H1 (cell line): ENCODE measurements around the gene DAAM1. TPM values are rescaled to one million over a fixed set of nuclear protein-coding genes. Genes with fewer than 3 reads are reported as not detected.

Source experiments
- CTCF ChIA-PET: fragments of 300-600 bp; sonication (Branson Sonifier 250); formaldehyde crosslinking; loops from one replicate; lab custom pipeline; 2021; ENCODE audit not compliant: partially characterized antibody; lab: Charles Lee
- POLR2A ChIA-PET: fragments of 300-600 bp; sonication (Branson Sonifier 250); formaldehyde crosslinking; loops from one replicate; lab custom pipeline; 2021; ENCODE audit warnings: inconsistent platforms; ENCODE audit not compliant: partially characterized antibody; lab: Charles Lee
- DNase-seq, 2 experiments: peaks; one replicate each; pipeline versions ENCODE4 v3.0.0 to v3.0.0-alpha.2; 2010 to 2022; ENCODE audit warnings: low spot score in 2 of 2, low read depth in 1 of 2, mixed read lengths in 1 of 2
- FAIRE-seq: peaks from 2 replicates; lab custom pipeline; 2011; peaks lifted over from hg19 to GRCh38; lab: Jason Lieb, UNC
- H2AFZ ChIP-seq: 2 replicates; pipeline ENCODE4 v1.8.1; 2012; ENCODE audit warnings: low read length, inconsistent platforms
- H2AK5ac ChIP-seq: 2 replicates; pipeline ENCODE4 v1.6.1; 2013; ENCODE audit warnings: low read depth, low read length
- H2BK120ac ChIP-seq: replicated peaks from 2 replicates; pipeline ENCODE3; 2013; ENCODE audit warnings: low read depth, low read length, inconsistent platforms
- H2BK12ac ChIP-seq: 2 replicates; pipeline ENCODE4 v1.6.1; 2013; ENCODE audit warnings: low read depth, low read length
- H2BK15ac ChIP-seq: 2 replicates; pipeline ENCODE4 v1.6.1; 2013; ENCODE audit warnings: low read length
- H2BK20ac ChIP-seq: 2 replicates; pipeline ENCODE4 v1.6.1; 2013; ENCODE audit warnings: low read length
- H2BK5ac ChIP-seq: 2 replicates; pipeline ENCODE4 v1.6.1; 2013; ENCODE audit warnings: low read depth, low read length
- H3K14ac ChIP-seq: 2 replicates; pipeline ENCODE4 v1.6.1; 2013; ENCODE audit warnings: inconsistent platforms; ENCODE audit not compliant: insufficient read length
- H3K18ac ChIP-seq: 2 replicates; pipeline ENCODE4 v1.6.1; 2013; ENCODE audit warnings: low read length; ENCODE audit errors: extremely low read depth
- H3K23ac ChIP-seq: 2 replicates; pipeline ENCODE4 v1.6.1; 2013; ENCODE audit warnings: inconsistent platforms; ENCODE audit not compliant: insufficient read length
- H3K23me2 ChIP-seq: 2 replicates; pipeline ENCODE4 v1.6.1; 2013; ENCODE audit warnings: low read depth, low read length
- H3K27ac ChIP-seq: 2 replicates; pipeline ENCODE4 v1.6.1; 2011; ENCODE audit warnings: low read depth, low read length, inconsistent platforms
- H3K27me3 ChIP-seq, 4 experiments: replicated peaks in 1 of 4; 1 replicate in 1 of 4; 2 replicates in 3 of 4; pipeline versions ENCODE4 v1.6.1 to v1.8.1; 2011 to 2013; ENCODE audit warnings: low read length in 3 of 4, mild to moderate bottlenecking in 3 of 4, inconsistent platforms in 2 of 4, mixed read lengths in 2 of 4, moderate library complexity in 1 of 4; ENCODE audit not compliant: control insufficient read depth in 3 of 4, insufficient read depth in 3 of 4; ENCODE audit errors: extremely low read depth in 1 of 4
- H3K36me3 ChIP-seq, 4 experiments: 2 replicates each; pipeline versions ENCODE4 v1.6.1 to v1.8.1; 2011 to 2013; ENCODE audit warnings: mild to moderate bottlenecking in 4 of 4, low read length in 3 of 4, moderate library complexity in 2 of 4, control low read depth in 1 of 4, inconsistent platforms in 1 of 4; ENCODE audit not compliant: insufficient read depth in 4 of 4, control insufficient read depth in 2 of 4
- H3K4ac ChIP-seq: replicated peaks from 2 replicates; pipeline ENCODE3; 2013; ENCODE audit warnings: low read length, low read depth, mixed read lengths, inconsistent platforms; ENCODE audit not compliant: insufficient read length
- H3K4me1 ChIP-seq, 4 experiments: replicated peaks in 1 of 4; 1 replicate in 1 of 4; 2 replicates in 3 of 4; pipeline versions ENCODE4 v1.6.1 to v1.8.1; 2011 to 2013; ENCODE audit warnings: low read length in 3 of 4, inconsistent platforms in 2 of 4, mixed read lengths in 1 of 4; ENCODE audit not compliant: insufficient read depth in 4 of 4, control insufficient read depth in 3 of 4
- H3K4me2 ChIP-seq, 2 experiments: 2 replicates each; pipeline versions ENCODE4 v1.6.1 to v1.8.1; 2011 to 2013; ENCODE audit warnings: low read depth in 2 of 2, low read length in 2 of 2, control low read depth in 1 of 2, inconsistent platforms in 1 of 2, mild to moderate bottlenecking in 1 of 2; ENCODE audit not compliant: insufficient read depth in 1 of 2
- H3K4me3 ChIP-seq, 4 experiments: fragments of 200-600, 300-600 bp in 1 of 4; sonication (generic), shearing (Covaris generic), sonication (Bioruptor Twin) in 1 of 4; 2 replicates each; pipeline versions ENCODE4 v1.5.1 to v1.8.1; 2011 to 2016; ENCODE audit warnings: low read length in 4 of 4, low read depth in 3 of 4, control low read depth in 2 of 4, inconsistent platforms in 2 of 4, mild to moderate bottlenecking in 2 of 4, mixed read lengths in 1 of 4, moderate library complexity in 1 of 4; ENCODE audit not compliant: insufficient read depth in 2 of 4; ENCODE audit errors: extremely low read depth in 1 of 4
- H3K56ac ChIP-seq: replicated peaks from 2 replicates; pipeline ENCODE3; 2013; ENCODE audit warnings: low read depth, mild to moderate bottlenecking, mixed read lengths, low read length, inconsistent platforms; ENCODE audit not compliant: insufficient read length
- H3K79me1 ChIP-seq: 2 replicates; pipeline ENCODE4 v1.6.1; 2013; ENCODE audit warnings: low read depth, low read length, control low read depth
- H3K79me2 ChIP-seq, 2 experiments: 2 replicates each; pipeline versions ENCODE4 v1.6.1 to v1.8.1; 2012 to 2013; ENCODE audit warnings: low read length in 2 of 2, mild to moderate bottlenecking in 2 of 2, inconsistent platforms in 1 of 2; ENCODE audit not compliant: insufficient read depth in 2 of 2, control insufficient read depth in 1 of 2
- H3K9ac ChIP-seq, 4 experiments: replicated peaks in 1 of 4; 1 replicate in 1 of 4; 2 replicates in 3 of 4; pipeline versions ENCODE4 v1.6.1 to v1.8.1; 2011 to 2013; ENCODE audit warnings: low read depth in 3 of 4, low read length in 3 of 4, control low read depth in 2 of 4, mild to moderate bottlenecking in 2 of 4, moderate library complexity in 2 of 4, inconsistent platforms in 1 of 4; ENCODE audit errors: extremely low read depth in 1 of 4
- H3K9me3 ChIP-seq, 2 experiments: 2 replicates each; pipeline versions ENCODE4 v1.6.1 to v1.8.1; 2012 to 2013; ENCODE audit warnings: mild to moderate bottlenecking in 2 of 2, moderate library complexity in 2 of 2, control low read depth in 1 of 2, inconsistent platforms in 1 of 2, low read depth in 1 of 2, low read length in 1 of 2, mixed read lengths in 1 of 2; ENCODE audit not compliant: insufficient read depth in 2 of 2
- H4K20me1 ChIP-seq, 2 experiments: replicated peaks in 1 of 2; 2 replicates each; pipeline versions ENCODE3 to v1.8.1; 2011 to 2013; ENCODE audit warnings: inconsistent platforms in 2 of 2, low read length in 2 of 2, mild to moderate bottlenecking in 1 of 2; ENCODE audit not compliant: insufficient read depth in 2 of 2, control insufficient read depth in 1 of 2
- H4K5ac ChIP-seq: 2 replicates; pipeline ENCODE4 v1.6.1; 2013; ENCODE audit warnings: low read length, low read depth, mixed read lengths, inconsistent platforms; ENCODE audit not compliant: insufficient read length
- H4K8ac ChIP-seq: 2 replicates; pipeline ENCODE4 v1.8.0; 2013; ENCODE audit warnings: mild to moderate bottlenecking, moderate library complexity, low read length, inconsistent platforms; ENCODE audit not compliant: insufficient read depth; ENCODE audit errors: extremely low read depth
- H4K91ac ChIP-seq: replicated peaks from 2 replicates; pipeline ENCODE3; 2013; ENCODE audit warnings: low read length, mixed read lengths, inconsistent platforms; ENCODE audit not compliant: insufficient read length
- ASH2L ChIP-seq: fragments of 200-600, 300-600 bp; sonication (generic); IDR thresholded peaks from one replicate; pipeline ENCODE4 v1.7.1; 2017; ENCODE audit warnings: low read length
- EGR1 ChIP-seq: IDR thresholded peaks from 2 replicates; pipeline ENCODE4 v1.6.1; 2011; ENCODE audit warnings: low read depth, low read length, borderline replicate concordance
- EP300 ChIP-seq, 2 experiments: IDR thresholded peaks; 1 replicate in 1 of 2; 2 replicates in 1 of 2; pipeline ENCODE4 v1.6.1; 2011 to 2012; ENCODE audit warnings: low read depth in 2 of 2, low read length in 2 of 2, mild to moderate bottlenecking in 2 of 2, borderline replicate concordance in 1 of 2, inconsistent platforms in 1 of 2, moderate library complexity in 1 of 2
- EZH2 ChIP-seq: fragments of 200-600 bp; sonication (generic); IDR thresholded peaks from 2 replicates; pipeline ENCODE4 v1.7.1; 2012; ENCODE audit warnings: low read depth, mild to moderate bottlenecking, moderate library complexity, low read length, inconsistent platforms; ENCODE audit not compliant: severe bottlenecking
- JUND ChIP-seq: IDR thresholded peaks from 2 replicates; pipeline ENCODE4 v1.6.1; 2011; ENCODE audit warnings: mild to moderate bottlenecking, improper control_type of control experiment, low read length
- RFX5 ChIP-seq: IDR thresholded peaks from 2 replicates; pipeline ENCODE4 v1.6.1; 2011; ENCODE audit warnings: low read depth, low read length, improper control_type of control experiment, borderline replicate concordance
- SP4 ChIP-seq: IDR thresholded peaks from 2 replicates; pipeline ENCODE4 v1.6.1; 2012; ENCODE audit warnings: low read length, inconsistent platforms
- SRF ChIP-seq: IDR thresholded peaks from 2 replicates; pipeline ENCODE4 v1.6.1; 2011; ENCODE audit warnings: mild to moderate bottlenecking, low read depth, low read length, moderate library complexity
- WGBS, 2 experiments: shearing (Covaris generic) in 1 of 2; methylation state at CpG; one replicate each; pipeline versions ENCODE4 v1.1.6 to v1.1.7; 2013 to 2015; ENCODE audit warnings: low lambda C conversion rate in 2 of 2, mixed read lengths in 2 of 2, inconsistent platforms in 1 of 2, low coverage in 1 of 2, missing lambda C conversion rate in 1 of 2; ENCODE audit not compliant: insufficient replicate concordance in 2 of 2, insufficient coverage in 1 of 2, insufficient read length in 1 of 2; ENCODE audit errors: extremely low coverage in 1 of 2, missing lambda C conversion rate in 1 of 2; 5-methylcytosine and 5-hydroxymethylcytosine counted together
- polyA plus RNA-seq, 7 experiments: library from polyadenylated mRNA; depleted of rRNA in 3 of 7; stranded (reverse) in 5 of 7; unstranded in 2 of 7; fragments of >200 nt in 5 of 7; fragments of 200-250 nt in 2 of 7; gene quantifications; 1 replicate in 5 of 7; 2 replicates in 1 of 7; 4 replicates in 1 of 7; pipeline versions ENCODE4 v1.2.1 to v1.2.3, GENCODE V29; 2011 to 2013; ENCODE audit warnings: missing spikeins in 2 of 7, mixed read lengths in 2 of 7
- total RNA-seq: library from RNA; stranded (reverse); fragmentation: NEBNext Ultra II Directional; extraction: Animal tissue kit (Norgen Biotek cat#: 25700); gene quantifications from 2 replicates; pipeline ENCODE4 v1.2.1, GENCODE V29; 2021
- TF ChIP-seq, protein P1 (sequence below): IDR thresholded peaks from 2 replicates; pipeline ENCODE4 v1.6.1; 2012; ENCODE audit warnings: inconsistent platforms

The DAAM1 gene
- total and polyA plus RNA-seq, 2 of the 8 experiments (the other 6 are each of a cell fraction or from before 2014, with no cell fraction given), result 5.0 to 44.9 TPM

DNA sequence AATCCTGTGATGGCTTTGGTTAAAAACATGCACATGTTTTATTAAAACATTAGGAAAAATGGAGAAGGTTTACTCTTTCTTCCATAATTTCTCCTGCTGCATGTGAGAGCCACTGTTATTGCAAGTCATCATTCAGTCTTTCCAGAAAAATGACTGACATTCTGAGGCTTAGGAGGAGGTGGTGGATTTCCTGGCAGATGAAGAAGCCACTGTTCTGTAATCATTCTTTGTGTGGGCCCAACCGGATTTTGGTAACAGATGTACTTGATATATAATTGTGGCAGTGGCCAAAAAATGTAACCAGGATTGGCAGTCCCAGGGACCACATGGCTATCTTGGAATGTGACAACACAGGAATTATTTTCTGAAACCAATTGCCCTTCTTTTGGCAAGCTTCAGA lies 120.2 kb downstream of the DAAM1 start:
- Histone ChIP-seq H2BK12ac (no peak overlapping the region), H3K23me2 (no peaks in the 10 kb centered on the region), H3K36me3 (no peaks in the 10 kb centered on the region), H4K20me1 (no peaks in the 10 kb centered on the region), H3K56ac (no peak overlapping the region), H2AK5ac (no peak overlapping the region), H2BK20ac (no peak overlapping the region), H3K9ac (no peak overlapping the region), H3K79me1 (no peaks in the 10 kb centered on the region), H3K79me2 (no peaks in the 10 kb centered on the region), H3K4me3 (no peak overlapping the region), H4K5ac (no peak overlapping the region), H2BK120ac (no peak overlapping the region), H3K27ac (no peak overlapping the region), H2BK5ac (no peak overlapping the region), H3K4me1 (peaks cover 0 to 2% (median 0%) of the 10 kb centered on the region in 4 experiments; a peak in 2 of 7 replicates), H3K27me3 (no peaks in the 10 kb centered on the region), H3K4ac (no peak overlapping the region), H4K91ac (no peak overlapping the region), H3K14ac (no peak overlapping the region), H2BK15ac (no peak overlapping the region), H3K18ac (no peak overlapping the region), H3K4me2 (no peak overlapping the region), H2AFZ (no peak overlapping the region), H3K23ac (no peak overlapping the region), H3K9me3 (no peaks in the 10 kb centered on the region), H4K8ac (no peak overlapping the region)
- DNase-seq (no peak), FAIRE-seq (no peak)
- CTCF ChIA-PET, result no interaction called here
- 86% methylated on average over 1 of the region's 1 CpG; no CpG with 5 or more reads in 1 of the 2 experiments for WGBS, 2 experiments
- no peak for TF ChIP-seq EGR1
- TF ChIP-seq, protein P1, sequence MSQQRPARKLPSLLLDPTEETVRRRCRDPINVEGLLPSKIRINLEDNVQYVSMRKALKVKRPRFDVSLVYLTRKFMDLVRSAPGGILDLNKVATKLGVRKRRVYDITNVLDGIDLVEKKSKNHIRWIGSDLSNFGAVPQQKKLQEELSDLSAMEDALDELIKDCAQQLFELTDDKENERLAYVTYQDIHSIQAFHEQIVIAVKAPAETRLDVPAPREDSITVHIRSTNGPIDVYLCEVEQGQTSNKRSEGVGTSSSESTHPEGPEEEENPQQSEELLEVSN, result no peak
- no peak for TF ChIP-seq EZH2
- TF ChIP-seq RFX5, result no peak
- TF ChIP-seq JUND, result no peak
- TF ChIP-seq SRF, result no peak
- no peak for TF ChIP-seq ASH2L
- no peak for TF ChIP-seq EP300 (IDR thresholded peaks at IDR 0.05; ENCODE audit: borderline replicate concordance in 1 of 2, low read depth in 2 of 2, low read length in 2 of 2)
- no peak for TF ChIP-seq SP4
- POLR2A ChIA-PET, result no interaction called here
